HepG2 (cell line): Measurements from ENCODE around the gene NAA35. TPM values are rescaled to one million over a fixed set of nuclear protein-coding genes. Genes with fewer than 3 reads are reported as not detected.

Source experiments
- AGO1 ChIP-seq: fragments of 200-400 bp; formaldehyde crosslinking; IDR thresholded peaks from 2 replicates; pipeline ENCODE4 v1.6.1; 2017; ENCODE audit warnings: mild to moderate bottlenecking, low read depth, low read length, moderate library complexity; ENCODE audit not compliant: poor library complexity, severe bottlenecking
- CENPX ChIP-seq: sonication (generic); formaldehyde crosslinking; IDR thresholded peaks from 2 replicates; pipeline ENCODE4 v1.9.0; 2021; ENCODE audit warnings: mild to moderate bottlenecking, missing genetic modification reagents, moderate library complexity
- HNRNPK ChIP-seq: fragments of 200-400 bp; formaldehyde crosslinking; IDR thresholded peaks from 2 replicates; pipeline ENCODE4 v1.6.1; 2018; ENCODE audit warnings: low read length, low read depth, moderate library complexity, mild to moderate bottlenecking; ENCODE audit not compliant: poor library complexity, severe bottlenecking
- KMT2B ChIP-seq: IDR thresholded peaks from 2 replicates; pipeline ENCODE4 v1.6.1; 2016; ENCODE audit warnings: missing genetic modification reagents, missing compliant biosample characterization
- LCORL ChIP-seq, 2 experiments: fragments of 450-650 bp in 1 of 2; sonication (generic) in 1 of 2; formaldehyde crosslinking in 1 of 2; IDR thresholded peaks; 2 replicates each; pipeline versions ENCODE4 v1.5.0 to v1.6.1; 2017 to 2020; ENCODE audit warnings: antibody characterized with exemption in 1 of 2, missing genetic modification reagents in 1 of 2
- MIXL1 ChIP-seq: IDR thresholded peaks from 2 replicates; pipeline ENCODE4 v1.6.1; 2016
- NONO ChIP-seq, 2 experiments: fragments of 450-650 bp in 1 of 2; sonication (generic) in 1 of 2; formaldehyde crosslinking in 1 of 2; IDR thresholded peaks in 1 of 2; conservative IDR thresholded peaks in 1 of 2; 2 replicates each; pipeline versions ENCODE4 v1.6.1 to v1.8.0; 2017 to 2022; ENCODE audit warnings: mild to moderate bottlenecking in 1 of 2, missing genetic modification reagents in 1 of 2, moderate library complexity in 1 of 2
- THAP9 ChIP-seq: sonication (generic); formaldehyde crosslinking; IDR thresholded peaks from 2 replicates; pipeline ENCODE4; 2020; ENCODE audit warnings: missing genetic modification reagents, mild to moderate bottlenecking, borderline replicate concordance
- ZBTB43 ChIP-seq: sonication (generic); formaldehyde crosslinking; conservative IDR thresholded peaks from 2 replicates; pipeline ENCODE4 v1.4.0; 2020; ENCODE audit warnings: missing genetic modification reagents
- ZFP36L1 ChIP-seq: sonication (generic); formaldehyde crosslinking; IDR thresholded peaks from 2 replicates; pipeline ENCODE4 v1.8.0; 2022; ENCODE audit warnings: mild to moderate bottlenecking, missing genetic modification reagents, moderate library complexity
- ZNF367 ChIP-seq: sonication (generic); formaldehyde crosslinking; IDR thresholded peaks from 2 replicates; pipeline ENCODE4 v1.4.0; 2020; ENCODE audit warnings: missing genetic modification reagents, borderline replicate concordance
- ZNF512B ChIP-seq: sonication (generic); formaldehyde crosslinking; IDR thresholded peaks from 2 replicates; pipeline ENCODE4 v1.5.1; 2020; ENCODE audit warnings: missing genetic modification reagents, mild to moderate bottlenecking, borderline replicate concordance
- ZNF775 ChIP-seq: sonication (generic); formaldehyde crosslinking; IDR thresholded peaks from 2 replicates; pipeline ENCODE4 v1.4.0; 2020; ENCODE audit warnings: missing genetic modification reagents, mild to moderate bottlenecking, moderate library complexity, borderline replicate concordance
- ZNF788 ChIP-seq: sonication (generic); formaldehyde crosslinking; IDR thresholded peaks from 2 replicates; pipeline ENCODE4 v1.5.0; 2020; ENCODE audit warnings: mild to moderate bottlenecking, missing genetic modification reagents, borderline replicate concordance
- ZSCAN25 ChIP-seq: sonication (generic); formaldehyde crosslinking; IDR thresholded peaks from 2 replicates; pipeline ENCODE4 v1.8.0; 2022; ENCODE audit warnings: mild to moderate bottlenecking, missing genetic modification reagents
- polyA plus RNA-seq, 8 experiments: library from polyadenylated mRNA; depleted of rRNA in 3 of 8; stranded (reverse) in 7 of 8; unstranded in 1 of 8; fragments of >200 nt; fragmentation: Illumina TruSeq in 4 of 8; extraction: Trizol in 4 of 8; gene quantifications; 2 replicates each; pipeline versions ENCODE4 v1.2.1 to v1.2.3, GENCODE V29; 2011 to 2016; ENCODE audit warnings: low read depth in 4 of 8, missing spikeins in 1 of 8, mixed read lengths in 1 of 8; ENCODE audit not compliant: insufficient read depth in 1 of 8
- total RNA-seq, 5 experiments: library from RNA; depleted of rRNA; stranded (reverse); fragments of >200 nt; fragmentation: Illumina TruSeq; extraction: Trizol; gene quantifications; 2 replicates each; pipeline ENCODE4 v1.2.3, GENCODE V29; 2016; ENCODE audit warnings: low read depth in 1 of 5
- TF ChIP-seq, protein P1 (sequence below): IDR thresholded peaks from 2 replicates; pipeline ENCODE4 v1.6.1; 2012; ENCODE audit warnings: low read depth, low read length, improper control_type of control experiment
- TF ChIP-seq, protein P2 (sequence below): IDR thresholded peaks from 2 replicates; pipeline ENCODE4 v1.6.1; 2018; ENCODE audit warnings: missing genetic modification reagents

The NAA35 gene
- total and polyA plus RNA-seq, 2 of the 13 experiments (the other 11 are each of a cell fraction or from before 2014, with no cell fraction given) = 21.6 to 28.9 TPM

GRCh38 chr9:85940832-85941621, at the start of gene NAA35 (continued):
- TF ChIP-seq, protein P1, sequence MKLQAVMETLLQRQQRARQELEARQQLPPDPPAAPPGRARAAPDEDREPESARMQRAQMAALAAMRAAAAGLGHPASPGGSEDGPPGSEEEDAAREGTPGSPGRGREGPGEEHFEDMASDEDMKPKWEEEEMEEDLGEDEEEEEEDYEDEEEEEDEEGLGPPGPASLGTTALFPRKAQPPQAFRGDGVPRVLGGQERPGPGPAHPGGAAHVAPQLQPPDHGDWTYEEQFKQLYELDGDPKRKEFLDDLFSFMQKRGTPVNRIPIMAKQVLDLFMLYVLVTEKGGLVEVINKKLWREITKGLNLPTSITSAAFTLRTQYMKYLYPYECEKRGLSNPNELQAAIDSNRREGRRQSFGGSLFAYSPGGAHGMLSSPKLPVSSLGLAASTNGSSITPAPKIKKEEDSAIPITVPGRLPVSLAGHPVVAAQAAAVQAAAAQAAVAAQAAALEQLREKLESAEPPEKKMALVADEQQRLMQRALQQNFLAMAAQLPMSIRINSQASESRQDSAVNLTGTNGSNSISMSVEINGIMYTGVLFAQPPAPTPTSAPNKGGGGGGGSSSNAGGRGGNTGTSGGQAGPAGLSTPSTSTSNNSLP = no peak
- TF ChIP-seq ZNF788 (CRISPR knock-in tag) (peak; percentile 81), ZFP36L1 (no peak), CENPX (no peak), ZBTB43 (no peak), KMT2B (CRISPR knock-in tag) (peak; percentile 47; the same call in 1 of the 2 replicates), LCORL (IDR thresholded peaks at IDR 0.05) (no peak), LCORL (CRISPR knock-in tag; IDR thresholded peaks at IDR 0.05) (no peak; the same call in 1 of the 2 replicates), MIXL1 (CRISPR knock-in tag) (peak; percentile 16; the same call in 1 of the 2 replicates), NONO (IDR thresholded peaks at IDR 0.05) (no peak), NONO (CRISPR knock-in tag; conservative IDR thresholded peaks at IDR 0.05) (peak; percentile 53; the same call in 1 of the 2 replicates), ZNF775 (no peak), AGO1 (peak; percentile 27), THAP9 (CRISPR knock-in tag) (peak; percentile 99), HNRNPK (peak; percentile 24), ZSCAN25 (CRISPR knock-in tag) (no peak), ZNF367 (CRISPR knock-in tag) (no peak), ZNF512B (CRISPR knock-in tag) (no peak)
- TF ChIP-seq, protein P2, sequence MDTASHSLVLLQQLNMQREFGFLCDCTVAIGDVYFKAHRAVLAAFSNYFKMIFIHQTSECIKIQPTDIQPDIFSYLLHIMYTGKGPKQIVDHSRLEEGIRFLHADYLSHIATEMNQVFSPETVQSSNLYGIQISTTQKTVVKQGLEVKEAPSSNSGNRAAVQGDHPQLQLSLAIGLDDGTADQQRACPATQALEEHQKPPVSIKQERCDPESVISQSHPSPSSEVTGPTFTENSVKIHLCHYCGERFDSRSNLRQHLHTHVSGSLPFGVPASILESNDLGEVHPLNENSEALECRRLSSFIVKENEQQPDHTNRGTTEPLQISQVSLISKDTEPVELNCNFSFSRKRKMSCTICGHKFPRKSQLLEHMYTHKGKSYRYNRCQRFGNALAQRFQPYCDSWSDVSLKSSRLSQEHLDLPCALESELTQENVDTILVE (CRISPR knock-in tag) = peak; percentile 99
